GM19025 (cell line): ENCODE results near the gene CAMSAP1.
"Not testable (repeated sequence)": the region's sequence is repeated elsewhere in the genome, so short reads cannot be mapped to it uniquely, and the experiment has no call there.

Experiments used
- ATAC-seq: cut with Tn5 transposase; IDR thresholded peaks from one replicate; pipeline ENCODE4 v1.9.1; 2021; ENCODE audit warnings: mild to moderate bottlenecking, low read depth, moderate library complexity; ENCODE audit not compliant: unreplicated experiment

The CAMSAP1 gene

DNA sequence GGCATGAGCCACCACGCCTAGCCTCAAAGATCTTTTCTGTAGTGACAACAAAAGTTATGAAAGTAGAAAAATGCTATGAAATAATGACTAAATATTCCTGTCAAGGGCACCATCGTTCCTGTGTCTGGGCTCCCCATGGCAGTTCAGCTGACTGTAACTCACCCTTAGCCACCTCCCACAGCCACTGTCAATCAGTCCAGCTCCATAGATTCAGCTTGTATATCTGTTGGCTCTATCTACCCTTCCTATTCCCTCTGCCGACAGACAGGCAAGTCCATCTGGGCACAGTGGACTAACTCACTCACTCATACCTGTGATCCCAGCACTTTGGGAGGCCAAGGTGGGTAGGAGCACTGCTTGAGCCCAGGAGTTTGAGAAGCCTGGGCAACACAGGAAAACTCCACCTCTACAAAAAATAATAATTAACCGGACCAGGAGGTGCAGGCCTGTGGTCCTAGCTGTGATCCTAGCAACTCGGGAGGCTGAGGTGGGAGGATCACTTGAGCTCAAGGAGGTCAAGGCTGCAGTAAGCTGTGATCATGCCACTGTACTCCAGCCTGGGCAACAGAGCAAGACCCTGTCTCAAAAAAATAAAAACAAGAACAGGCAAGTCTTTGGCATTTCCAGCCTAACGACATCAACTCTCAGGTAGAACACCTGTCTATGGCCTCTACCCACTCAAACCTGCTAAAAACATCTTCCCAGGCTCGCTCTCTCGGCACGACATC is 6.2 kb downstream of the CAMSAP1 start:
- ATAC-seq = no peak

DNA sequence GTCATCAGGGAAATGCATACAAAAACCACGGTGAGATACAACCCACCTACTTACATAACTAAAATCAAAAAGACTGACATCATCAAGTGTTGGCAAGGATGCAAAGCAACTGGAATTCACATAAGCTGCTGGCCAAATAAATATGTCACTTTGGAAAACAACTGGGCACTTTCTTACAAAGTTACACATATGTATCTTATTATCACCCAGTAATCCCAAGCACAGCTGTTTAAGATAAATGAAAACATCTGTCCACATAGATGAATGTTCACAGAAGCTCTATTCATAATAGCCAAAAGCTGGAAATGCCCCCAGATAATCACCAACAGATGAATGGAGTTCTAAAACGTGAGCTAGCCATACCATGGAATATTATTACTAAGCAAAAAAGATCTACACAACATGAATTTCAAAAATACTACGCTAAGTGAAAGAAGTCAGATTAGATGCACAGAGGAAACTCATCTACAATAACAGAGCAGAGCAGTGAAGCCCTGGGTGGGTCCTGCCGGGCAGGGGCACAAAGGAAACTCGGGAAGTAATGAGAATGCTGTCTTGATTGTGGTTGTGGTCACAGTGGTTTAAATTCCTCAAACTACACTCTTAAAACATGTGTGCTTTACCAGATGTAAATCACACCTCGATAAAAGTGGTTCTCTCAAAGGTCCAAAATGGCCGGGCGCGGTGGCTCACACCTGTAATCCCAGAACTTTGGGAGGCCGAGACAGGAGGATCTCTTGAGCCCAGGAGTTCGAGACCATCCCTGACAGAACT is 8.5 kb downstream of the CAMSAP1 start:
- no peak for ATAC-seq

- ATAC-seq = no peak
Observed at GRCh38 chr9:135896626-135897025, 10.7 kb downstream of the CAMSAP1 start.

DNA sequence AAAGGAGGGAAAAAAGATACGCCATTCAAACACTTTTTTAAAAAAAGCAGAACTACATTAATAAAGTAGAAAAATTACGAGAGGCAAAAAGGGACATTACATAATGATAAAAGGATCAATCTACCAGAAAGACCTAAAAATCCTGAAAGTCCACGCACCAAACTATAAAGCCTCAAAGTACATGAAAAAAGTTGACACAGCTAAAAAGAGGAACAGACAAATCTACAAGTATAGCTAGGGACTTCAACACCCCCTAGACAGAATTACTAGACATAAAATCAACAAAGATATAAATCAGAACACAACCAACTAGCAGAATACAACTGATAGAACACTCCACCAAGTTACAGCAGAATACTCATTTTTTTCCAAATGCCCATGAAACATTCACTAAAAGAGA is 11.1 kb downstream of the CAMSAP1 start:
- no peak for ATAC-seq

- ATAC-seq = no peak
Observed at GRCh38 chr9:135895202-135895848, 12.0 kb downstream of the CAMSAP1 start.

GRCh38 chr9:135893104-135893503 is 14.2 kb downstream of the CAMSAP1 start:
- ATAC-seq = no peak

- ATAC-seq = not testable (repeated sequence)
Observed at GRCh38 chr9:135892327-135892726, 15.0 kb downstream of the CAMSAP1 start.

- no peak for ATAC-seq
Observed at GRCh38 chr9:135891027-135891631, 16.2 kb downstream of the CAMSAP1 start.

- ATAC-seq = no peak
Observed at GRCh38 chr9:135890190-135891026, 16.9 kb downstream of the CAMSAP1 start.

DNA sequence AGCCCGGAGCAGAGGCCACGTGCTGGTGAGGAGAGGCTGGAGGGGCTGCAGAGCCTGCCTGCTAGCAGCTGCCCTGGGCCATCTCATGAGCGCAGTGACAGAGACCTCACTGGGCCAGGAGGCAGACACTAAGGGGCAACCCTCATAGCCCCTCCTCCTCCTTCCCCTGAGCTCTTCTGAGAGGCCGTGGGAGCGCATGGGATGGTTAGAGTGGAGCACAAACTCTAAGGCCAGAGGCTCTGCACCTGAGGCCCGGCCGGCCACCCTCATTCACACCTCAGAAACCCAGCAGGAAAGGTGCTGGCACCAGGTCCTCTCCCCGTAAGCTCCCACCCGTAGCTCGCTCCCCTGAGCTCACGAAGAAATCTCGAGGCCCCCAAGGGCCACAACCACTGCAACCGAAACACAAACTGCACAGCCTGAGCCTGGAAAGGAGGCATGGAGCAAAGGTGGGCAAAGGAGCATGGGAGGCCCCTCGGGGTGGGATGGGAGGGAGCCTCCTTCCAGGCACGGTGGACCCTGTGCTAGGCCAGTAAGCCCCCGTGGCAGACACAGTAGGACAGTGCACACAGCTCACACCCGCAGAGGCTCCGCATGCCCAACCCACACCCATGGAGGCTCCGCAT is 17.7 kb downstream of the CAMSAP1 start:
- no peak for ATAC-seq

DNA sequence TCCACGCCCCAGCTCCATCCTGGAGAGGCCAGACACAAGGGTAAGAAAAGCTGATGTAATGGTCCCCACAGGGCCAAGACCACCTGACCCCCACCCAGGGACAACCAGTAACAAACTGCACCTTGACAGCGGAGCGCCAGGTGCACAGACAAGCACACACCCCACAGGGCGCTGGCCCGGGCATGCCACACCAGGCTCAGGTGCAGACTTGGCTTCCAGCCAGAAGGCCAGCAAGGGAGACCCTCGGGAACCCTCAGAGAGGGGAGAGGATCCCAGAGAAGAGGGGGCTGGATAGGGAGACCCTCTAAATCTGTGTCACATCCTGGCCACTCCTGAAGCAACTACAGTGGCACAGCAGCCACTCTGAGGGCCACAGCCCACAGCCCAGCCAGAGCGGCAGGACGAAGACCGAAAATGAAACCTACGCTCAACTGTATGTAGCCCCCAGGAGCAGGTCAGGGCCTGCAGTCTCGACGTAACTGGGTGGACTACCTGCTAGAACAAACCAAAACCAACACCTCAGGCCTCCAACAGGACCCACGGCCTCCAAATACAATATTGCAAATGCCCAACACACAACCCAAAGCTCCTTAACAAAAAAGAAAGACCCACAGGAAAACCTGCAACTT is 18.5 kb downstream of the CAMSAP1 start:
- ATAC-seq = no peak

DNA sequence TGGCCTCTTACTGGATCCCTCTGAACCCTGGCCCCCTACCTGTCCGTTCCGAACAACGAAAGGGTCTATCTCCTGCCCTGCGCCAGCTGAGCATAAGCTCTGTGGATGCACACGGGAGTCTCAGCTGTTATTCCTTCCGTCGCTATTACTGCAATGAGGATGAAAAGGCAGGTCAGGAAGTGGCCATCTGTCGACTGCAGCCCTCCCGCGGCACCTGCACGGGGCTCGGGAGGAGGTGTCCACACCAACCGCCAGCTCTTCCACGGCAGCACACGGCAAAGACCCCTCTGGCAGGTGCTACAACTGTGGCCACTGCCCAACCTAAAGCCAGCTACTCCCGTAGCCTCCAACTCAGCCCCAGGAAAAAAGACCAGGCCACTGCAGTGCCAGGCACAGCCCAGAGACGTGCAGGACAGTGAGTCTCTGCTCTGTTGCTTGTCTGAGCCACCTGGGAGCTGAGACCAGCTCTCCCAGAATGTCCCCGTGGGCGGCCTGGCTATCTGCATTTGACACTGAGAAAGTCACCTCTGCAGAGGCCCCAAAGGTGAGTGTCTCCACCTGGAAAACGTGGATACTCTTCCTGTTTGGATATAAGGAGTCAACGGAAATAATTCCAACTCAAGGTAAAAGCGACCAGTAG is 19.1 kb downstream of the CAMSAP1 start:
- ATAC-seq = no peak

GRCh38 chr9:135887585-135888050 is 19.7 kb downstream of the CAMSAP1 start:
- ATAC-seq = no peak

- ATAC-seq = no peak
Observed at GRCh38 chr9:135887021-135887507, 20.3 kb downstream of the CAMSAP1 start.

- ATAC-seq = no peak
Observed at GRCh38 chr9:135886147-135886981, 21.0 kb downstream of the CAMSAP1 start.

GRCh38 chr9:135885100-135885853 is 22.1 kb downstream of the CAMSAP1 start:
- ATAC-seq = no peak
